H9 (cell line): ENCODE measurements around the gene NAP1L2. TPM values are rescaled to one million over a fixed set of nuclear protein-coding genes. Genes with fewer than 3 reads are reported as not detected.

Experiments
- DNase-seq: peaks from one replicate; pipeline ENCODE4 v3.0.0-alpha.2; 2017
- H2AFZ ChIP-seq: one replicate; pipeline ENCODE4 v1.6.1; 2013; ENCODE audit warnings: mild to moderate bottlenecking, low read length, control low read depth, moderate library complexity
- H2AK5ac ChIP-seq: 2 replicates; pipeline ENCODE4 v1.6.1; 2013; ENCODE audit warnings: low read length, control low read depth, mixed read lengths; ENCODE audit not compliant: insufficient read length
- H2BK120ac ChIP-seq: one replicate; pipeline ENCODE4 v1.6.1; 2013; ENCODE audit warnings: low read depth, mild to moderate bottlenecking, low read length, control low read depth, inconsistent platforms; ENCODE audit not compliant: poor library complexity, severe bottlenecking
- H2BK12ac ChIP-seq: 2 replicates; pipeline ENCODE4 v1.6.1; 2013; ENCODE audit warnings: low read length, control low read depth, mixed read lengths, low read depth; ENCODE audit not compliant: insufficient read length
- H2BK15ac ChIP-seq: 2 replicates; pipeline ENCODE4 v1.6.1; 2013; ENCODE audit warnings: low read depth, low read length, control low read depth
- H2BK20ac ChIP-seq: one replicate; pipeline ENCODE4 v1.6.1; 2013; ENCODE audit warnings: low read depth, mild to moderate bottlenecking, low read length, control low read depth, inconsistent platforms; ENCODE audit not compliant: poor library complexity, severe bottlenecking
- H2BK5ac ChIP-seq: 2 replicates; pipeline ENCODE4 v1.6.1; 2013; ENCODE audit warnings: low read length, control low read depth, mixed read lengths; ENCODE audit not compliant: insufficient read length
- H3K14ac ChIP-seq: 2 replicates; pipeline ENCODE4 v1.6.1; 2013; ENCODE audit warnings: low read length, control low read depth; ENCODE audit not compliant: insufficient read depth
- H3K18ac ChIP-seq: 2 replicates; pipeline ENCODE4 v1.6.1; 2013; ENCODE audit warnings: low read depth, mild to moderate bottlenecking, mixed read lengths, low read length, control low read depth; ENCODE audit not compliant: insufficient read length
- H3K23ac ChIP-seq: 2 replicates; pipeline ENCODE4 v1.6.1; 2013; ENCODE audit warnings: low read length, control low read depth, mixed read lengths, low read depth; ENCODE audit not compliant: insufficient read length
- H3K23me2 ChIP-seq: 2 replicates; pipeline ENCODE4 v1.6.1; 2013; ENCODE audit warnings: low read depth, mild to moderate bottlenecking, mixed read lengths, low read length, control low read depth; ENCODE audit not compliant: insufficient read length, poor library complexity, severe bottlenecking
- H3K27ac ChIP-seq: 2 replicates; pipeline ENCODE4 v1.5.1; 2013; ENCODE audit warnings: low read length, control low read depth, mixed read lengths, low read depth; ENCODE audit not compliant: insufficient read length
- H3K27me3 ChIP-seq: 2 replicates; pipeline ENCODE4 v1.6.1; 2013; ENCODE audit warnings: low read length, control low read depth, inconsistent platforms; ENCODE audit not compliant: insufficient read depth
- H3K4ac ChIP-seq: 2 replicates; pipeline ENCODE4 v1.6.1; 2013; ENCODE audit warnings: low read depth, mild to moderate bottlenecking, control low read depth, inconsistent platforms, low read length, moderate library complexity
- H3K4me1 ChIP-seq: 2 replicates; pipeline ENCODE4 v1.6.1; 2013; ENCODE audit warnings: low read length, control low read depth, inconsistent platforms; ENCODE audit not compliant: insufficient read depth
- H3K4me2 ChIP-seq: 2 replicates; pipeline ENCODE4 v1.6.1; 2013; ENCODE audit warnings: low read length, control low read depth, mixed read lengths; ENCODE audit not compliant: insufficient read length, insufficient read depth
- H3K56ac ChIP-seq: 2 replicates; pipeline ENCODE4 v1.6.1; 2013; ENCODE audit warnings: low read depth, mild to moderate bottlenecking, mixed read lengths, low read length, control low read depth; ENCODE audit not compliant: insufficient read length
- H3K79me1 ChIP-seq: 2 replicates; pipeline ENCODE4 v1.6.1; 2013; ENCODE audit warnings: low read depth, mild to moderate bottlenecking, moderate library complexity, low read length, control low read depth, inconsistent platforms; ENCODE audit not compliant: insufficient read depth, poor library complexity, severe bottlenecking
- H3K79me2 ChIP-seq: 2 replicates; pipeline ENCODE4 v1.6.1; 2013; ENCODE audit warnings: low read length, control low read depth, inconsistent platforms; ENCODE audit not compliant: insufficient read depth
- H3K9ac ChIP-seq: 2 replicates; pipeline ENCODE4 v1.6.1; 2013; ENCODE audit warnings: low read length, control low read depth, mixed read lengths; ENCODE audit not compliant: insufficient read length; ENCODE audit errors: extremely low read depth
- H3K9me3 ChIP-seq: one replicate; pipeline ENCODE4 v1.6.1; 2013; ENCODE audit warnings: low read depth, low read length, inconsistent platforms; ENCODE audit not compliant: control insufficient read depth
- H3T11ph ChIP-seq: one replicate; pipeline ENCODE4 v1.6.1; 2013; ENCODE audit warnings: mild to moderate bottlenecking, low read length, control low read depth, inconsistent platforms
- H4K20me1 ChIP-seq: one replicate; pipeline ENCODE4 v1.6.1; 2013; ENCODE audit not compliant: control insufficient read depth, insufficient read length, insufficient read depth
- H4K5ac ChIP-seq: 2 replicates; pipeline ENCODE4 v1.6.1; 2013; ENCODE audit warnings: low read depth, mild to moderate bottlenecking, mixed read lengths, low read length, control low read depth; ENCODE audit not compliant: insufficient read length
- H4K8ac ChIP-seq: replicated peaks from 2 replicates; pipeline ENCODE4 v1.6.1; 2013; ENCODE audit warnings: low read length, control low read depth, mixed read lengths, low read depth; ENCODE audit not compliant: insufficient read length
- H4K91ac ChIP-seq: 2 replicates; pipeline ENCODE4 v1.6.1; 2013; ENCODE audit warnings: low read depth, mild to moderate bottlenecking, moderate library complexity, mixed read lengths, low read length, control low read depth; ENCODE audit not compliant: insufficient read length
- H3K27ac Mint-ChIP-seq, 3 experiments: 2 replicates in 2 of 3; 3 replicates in 1 of 3; pipeline ENCODE4 v1.8.0; 2020 to 2021; ENCODE audit warnings: mixed read lengths in 3 of 3, mild to moderate bottlenecking in 1 of 3, moderate library complexity in 1 of 3
- H3K27me3 Mint-ChIP-seq: 2 replicates; pipeline ENCODE4 v1.8.0; 2021; ENCODE audit warnings: low read depth, mild to moderate bottlenecking, moderate library complexity, mixed read lengths
- H3K36me3 Mint-ChIP-seq, 3 experiments: 2 replicates in 2 of 3; 3 replicates in 1 of 3; pipeline ENCODE4 v1.8.0; 2020 to 2021; ENCODE audit warnings: low read depth in 3 of 3, mixed read lengths in 3 of 3; ENCODE audit not compliant: insufficient read depth in 1 of 3
- H3K4me1 Mint-ChIP-seq, 2 experiments: 2 replicates each; pipeline ENCODE4 v1.8.0; 2020; ENCODE audit warnings: mixed read lengths in 2 of 2
- H3K4me3 Mint-ChIP-seq, 2 experiments: 2 replicates in 1 of 2; 3 replicates in 1 of 2; pipeline ENCODE4 v1.8.0; 2020 to 2021; ENCODE audit warnings: mild to moderate bottlenecking in 2 of 2, mixed read lengths in 2 of 2, moderate library complexity in 1 of 2
- H3K9me3 Mint-ChIP-seq, 2 experiments: 2 replicates in 1 of 2; 3 replicates in 1 of 2; pipeline ENCODE4 v1.8.0; 2020; ENCODE audit warnings: mild to moderate bottlenecking in 2 of 2, mixed read lengths in 2 of 2, moderate library complexity in 1 of 2
- CTCF ChIP-seq: fragments of 200-600 bp; sonication (generic); conservative IDR thresholded peaks from 3 replicates; pipeline ENCODE4 v1.8.0; 2021; ENCODE audit warnings: antibody characterized with exemption, mild to moderate bottlenecking
- WGBS: extraction: QIAGEN DNeasy Blood & Tissue Kit; methylation state at CpG from one replicate; pipeline ENCODE4 v1.1.7; 2013; ENCODE audit warnings: missing lambda C conversion rate, low lambda C conversion rate, mixed read lengths; ENCODE audit not compliant: insufficient read length; ENCODE audit errors: extremely low coverage; 5-methylcytosine and 5-hydroxymethylcytosine counted together
- long read RNA-seq: library from polyadenylated mRNA; unstranded; transcript quantifications from one replicate; pipeline ENCODE4 v2.0.0, GENCODE V29; 2020
- total RNA-seq: library from RNA; stranded (reverse); gene quantifications from 2 replicates; pipeline ENCODE4 v1.2.1, GENCODE V29; 2021

The NAP1L2 gene
- total RNA-seq = 12.2 and 12.8 TPM in 2 replicates
- long read RNA-seq, transcript NAP1L2-201 (1 exons, 2,550 nt) = major isoform, 16 of 17 reads
- long read RNA-seq, partial matches to known transcripts = 0 of 17 reads
- long read RNA-seq, other reads (novel, unspliced or antisense) = 1 of 17 reads

GRCh38 chrX:73214426-73215094, at the start of gene NAP1L2:
Gene NAP1L2 (minus strand): TSS chrX:73214851. CDS start chrX:73214492, 359 bp downstream.
- Histone ChIP-seq H3K4ac (no peak within 1 kb of the TSS), H3K23me2 (no peaks in the 10 kb centered on the region), H2AFZ (peak within 1 kb of the TSS; percentile 60), H3K4me2 (peak within 1 kb of the TSS; percentile 72), H2BK20ac (no peak within 1 kb of the TSS), H2BK5ac (no peak within 1 kb of the TSS), H4K91ac (no peak within 1 kb of the TSS), H3K27me3 (no peaks in the 10 kb centered on the region), H3K23ac (no peak within 1 kb of the TSS), H2BK120ac (no peak within 1 kb of the TSS), H3K9ac (peak within 1 kb of the TSS; percentile 56), H4K8ac (no peak within 1 kb of the TSS), H2BK12ac (no peak within 1 kb of the TSS), H3K79me2 (no peaks in the 10 kb centered on the region), H3K18ac (peak within 1 kb of the TSS; percentile 66), H3K9me3 (peaks cover 31% of the 10 kb centered on the region), H2AK5ac (no peak within 1 kb of the TSS), H3K27ac (no peak within 1 kb of the TSS), H2BK15ac (no peak within 1 kb of the TSS), H3K56ac (no peak within 1 kb of the TSS), H3K14ac (no peak within 1 kb of the TSS; the same call in none of the 2 replicates), H3T11ph (no peak within 1 kb of the TSS), H4K20me1 (no peaks in the 10 kb centered on the region), H3K79me1 (no peaks in the 10 kb centered on the region), H4K5ac (no peak within 1 kb of the TSS), H3K4me1 (no peaks in the 10 kb centered on the region)
- peaks cover 0 to 6% (median 5%) of the 10 kb centered on the region in 3 experiments; a peak in 4 of 7 replicates for H3K36me3 Mint-ChIP-seq
- H3K9me3 Mint-ChIP-seq = peaks cover 54 to 73% of the 10 kb centered on the region in 2 experiments
- H3K27me3 Mint-ChIP-seq = no peaks in the 10 kb centered on the region; the same call in 1 of the 2 replicates
- no peak for TF ChIP-seq CTCF
- peak within 1 kb of the TSS; percentile 89 to 94 for H3K4me3 Mint-ChIP-seq
- peak within 1 kb of the TSS; percentile 56 to 73 (median 61); a peak in 6 of 7 replicates for H3K27ac Mint-ChIP-seq
- WGBS = no CpG with 5 or more reads among the region's 30 CpGs
- H3K4me1 Mint-ChIP-seq = peaks cover 12 to 13% of the 10 kb centered on the region in 2 experiments
- DNase-seq = peak; percentile 69
